Fibroblast of lung (primary cell): ENCODE data around the gene ERI3. TPM values are rescaled to one million over a fixed set of nuclear protein-coding genes. Genes with fewer than 3 reads are reported as not detected.

Source experiments
- DNase-seq, 2 donors: peaks; one replicate each; pipeline versions ENCODE4 v3.0.0 to v3.0.0-alpha.2; 2010; ENCODE audit warnings: low read depth in 2 of 2
- H2AFZ ChIP-seq: 2 replicates; pipeline ENCODE4 v1.5.1; 2012; ENCODE audit warnings: low read length, control low read depth, inconsistent platforms
- H3K27ac ChIP-seq: 2 replicates; pipeline ENCODE4 v1.5.1; 2011; ENCODE audit warnings: low read length, control low read depth; ENCODE audit not compliant: insufficient read depth
- H3K27me3 ChIP-seq: 2 replicates; pipeline ENCODE4 v1.5.1; 2011; ENCODE audit warnings: mild to moderate bottlenecking, low read length; ENCODE audit not compliant: control insufficient read depth, insufficient read depth
- H3K36me3 ChIP-seq: 2 replicates; pipeline ENCODE4 v1.5.1; 2011; ENCODE audit warnings: low read length; ENCODE audit not compliant: control insufficient read depth, insufficient read depth
- H3K4me1 ChIP-seq: 2 replicates; pipeline ENCODE4 v1.5.1; 2011; ENCODE audit warnings: low read length; ENCODE audit not compliant: control insufficient read depth, insufficient read depth; ENCODE audit errors: extremely low read depth
- H3K4me2 ChIP-seq: 2 replicates; pipeline ENCODE4 v1.5.1; 2011; ENCODE audit warnings: low read length, control low read depth; ENCODE audit not compliant: insufficient read depth; ENCODE audit errors: extremely low read depth
- H3K4me3 ChIP-seq, 4 experiments: fragments of 200-600 bp in 1 of 4; sonication (generic) in 1 of 4; replicated peaks in 1 of 4; 2 replicates each; pipeline ENCODE4 v1.5.1; 2011 to 2016; ENCODE audit warnings: low read length in 4 of 4, low read depth in 3 of 4, mild to moderate bottlenecking in 3 of 4, control low read depth in 2 of 4, inconsistent platforms in 1 of 4, mixed read lengths in 1 of 4; ENCODE audit not compliant: insufficient read depth in 1 of 4; ENCODE audit errors: control extremely low read depth in 1 of 4
- H3K79me2 ChIP-seq: 2 replicates; pipeline ENCODE4 v1.5.1; 2012; ENCODE audit warnings: mild to moderate bottlenecking, low read length, inconsistent platforms; ENCODE audit not compliant: control insufficient read depth, insufficient read depth
- H3K9ac ChIP-seq: 2 replicates; pipeline ENCODE4 v1.5.1; 2011; ENCODE audit warnings: mild to moderate bottlenecking, low read length, control low read depth; ENCODE audit not compliant: insufficient read depth
- H3K9me3 ChIP-seq: 2 replicates; pipeline ENCODE4 v1.5.1; 2012; ENCODE audit warnings: low read depth, low read length; ENCODE audit not compliant: control insufficient read depth, insufficient read depth
- H4K20me1 ChIP-seq: 2 replicates; pipeline ENCODE4 v1.5.1; 2011; ENCODE audit warnings: low read length; ENCODE audit not compliant: control insufficient read depth, insufficient read depth; ENCODE audit errors: extremely low read depth
- CTCF ChIP-seq, 2 donors: IDR thresholded peaks in 1 of 2; conservative IDR thresholded peaks in 1 of 2; 1 replicate in 1 of 2; 2 replicates in 1 of 2; pipeline ENCODE4 v1.5.1; 2011 to 2012; ENCODE audit warnings: low read length in 2 of 2, control low read depth in 1 of 2, inconsistent platforms in 1 of 2, low read depth in 1 of 2, mild to moderate bottlenecking in 1 of 2
- EZH2 ChIP-seq: IDR thresholded peaks from 2 replicates; pipeline ENCODE4 v1.5.1; 2012; ENCODE audit warnings: low read length, control low read depth, mild to moderate bottlenecking; ENCODE audit errors: missing control alignments
- polyA plus RNA-seq, 2 donors: library from polyadenylated mRNA; depleted of rRNA in 1 of 2; stranded (reverse) in 1 of 2; unstranded in 1 of 2; fragments of >200 nt; gene quantifications; 2 replicates each; pipeline ENCODE4 v1.2.1, GENCODE V29; 2011 to 2012; ENCODE audit warnings: missing spikeins in 1 of 2
- total RNA-seq: library from RNA; depleted of rRNA; stranded (reverse); fragments of >200 nt; gene quantifications from 2 replicates; pipeline ENCODE4 v1.2.1, GENCODE V29; 2014

The ERI3 gene
- total and polyA plus RNA-seq, 2 donors (not counting 1 experiment from before 2014, with no cell fraction given), result 43.4 to 44.9 TPM

- H3K4me2 ChIP-seq, result peak overlapping the region; percentile 68
- no peaks in the 10 kb centered on the region for H3K4me1 ChIP-seq
- H4K20me1 ChIP-seq, result no peaks in the 10 kb centered on the region
- H3K9me3 ChIP-seq, result no peaks in the 10 kb centered on the region
- no peaks in the 10 kb centered on the region for H3K36me3 ChIP-seq
- H3K79me2 ChIP-seq, result peaks cover 5% of the 10 kb centered on the region
- peak overlapping the region; percentile 88 for H2AFZ ChIP-seq
- H3K4me3 ChIP-seq, result peak overlapping the region in 3 of 4 experiments; percentile 17 to 85 (median 44)
- no peak overlapping the region for H3K27ac ChIP-seq
- TF ChIP-seq CTCF (conservative IDR thresholded peaks at IDR 0.05 in 1 of 2, IDR thresholded peaks at IDR 0.05 in 1 of 2; ENCODE audit: low read depth in 1 of 2, low read length in 2 of 2), result no peak
- TF ChIP-seq EZH2, result no peak
- H3K9ac ChIP-seq, result no peak overlapping the region
- no peaks in the 10 kb centered on the region for H3K27me3 ChIP-seq
- no peak for DNase-seq
Measured at GRCh38 chr1:44355582-44356305, 687 bp upstream of the ERI3 start.

- Histone ChIP-seq H3K4me1 (no peaks in the 10 kb centered on the region), H2AFZ (no peak overlapping the region), H3K36me3 (no peaks in the 10 kb centered on the region), H3K4me3 (peak overlapping the region; percentile 64 to 85 (median 76)), H3K27ac (peak overlapping the region; percentile 72), H3K4me2 (peak overlapping the region; percentile 48), H3K9me3 (no peaks in the 10 kb centered on the region), H3K79me2 (peaks cover 5% of the 10 kb centered on the region), H4K20me1 (no peaks in the 10 kb centered on the region), H3K9ac (peak overlapping the region; percentile 83), H3K27me3 (no peaks in the 10 kb centered on the region)
- DNase-seq, result peak; percentile 23 to 36
- TF ChIP-seq CTCF (conservative IDR thresholded peaks at IDR 0.05 in 1 of 2, IDR thresholded peaks at IDR 0.05 in 1 of 2; ENCODE audit: low read depth in 1 of 2, low read length in 2 of 2) (no peak), EZH2 (no peak)
Measured at GRCh38 chr1:44354268-44354839, 703 bp downstream of the ERI3 start.

- TF ChIP-seq CTCF (conservative IDR thresholded peaks at IDR 0.05 in 1 of 2, IDR thresholded peaks at IDR 0.05 in 1 of 2; ENCODE audit: low read depth in 1 of 2, low read length in 2 of 2), result no peak
- no peak for TF ChIP-seq EZH2
- H3K4me3 ChIP-seq, result peak overlapping the region in 1 of 4 experiments; percentile 85
- no peaks in the 10 kb centered on the region for H3K27me3 ChIP-seq
- H2AFZ ChIP-seq, result no peak overlapping the region
- no peak for DNase-seq
- H3K4me2 ChIP-seq, result peak overlapping the region; percentile 48
- no peaks in the 10 kb centered on the region for H3K4me1 ChIP-seq
- no peaks in the 10 kb centered on the region for H3K9me3 ChIP-seq
- H3K9ac ChIP-seq, result no peak overlapping the region
- no peaks in the 10 kb centered on the region for H3K36me3 ChIP-seq
- no peak overlapping the region for H3K27ac ChIP-seq
- no peaks in the 10 kb centered on the region for H4K20me1 ChIP-seq
- H3K79me2 ChIP-seq, result peaks cover 5% of the 10 kb centered on the region
Measured at GRCh38 chr1:44353604-44354003, 1.5 kb downstream of the ERI3 start.
